Measurements from ENCODE around the gene SPEM3. TPM values are rescaled to one million over a fixed set of nuclear protein-coding genes. Genes with fewer than 3 reads are reported as not detected.

The SPEM3 gene
- total and polyA plus RNA-seq, 2 of the 4 experiments (the other 2 are of a cell fraction), result not detected

DNA sequence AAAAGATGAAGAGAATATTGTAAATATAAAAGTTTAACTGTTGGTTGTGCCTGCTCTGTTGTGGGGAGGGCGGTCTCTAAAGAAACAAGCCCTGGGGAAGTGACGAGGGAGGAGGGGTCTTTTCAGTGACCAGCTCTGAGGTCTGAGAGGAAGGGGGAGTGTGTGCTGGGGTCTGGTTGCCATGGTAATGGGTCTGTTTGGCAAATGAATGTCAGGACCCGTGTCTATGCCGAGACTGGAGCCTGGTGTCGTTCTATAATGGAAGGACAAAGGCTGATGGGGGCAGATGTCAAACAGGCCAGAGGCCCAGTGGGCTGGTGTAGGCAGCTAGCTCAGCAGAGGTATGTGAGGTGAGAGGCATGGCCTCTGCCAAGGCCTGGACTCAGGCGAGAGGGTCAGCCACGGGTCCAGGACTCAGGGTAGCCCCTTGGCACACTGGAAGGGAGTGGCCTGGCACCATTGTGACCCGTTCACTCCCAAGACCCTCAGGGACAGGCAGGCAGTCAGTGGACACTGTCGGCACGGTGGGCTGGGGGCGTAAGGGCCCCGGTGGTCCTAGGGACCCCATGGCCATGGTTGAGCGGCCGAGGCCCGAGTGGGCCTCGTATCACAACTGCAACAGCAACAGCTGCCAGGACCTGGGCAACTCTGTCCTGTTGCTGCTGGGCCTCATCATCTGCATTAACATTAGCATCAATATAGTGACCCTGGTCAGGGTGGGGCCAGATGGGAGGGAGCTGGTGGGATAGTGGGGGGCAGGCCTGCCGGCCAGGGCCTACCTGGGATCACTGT, 8.6 kb upstream of the SPEM3 start, which contains the start of gene SPEM1:
SPEM1 (plus strand) TSS at position 506 of the 792 bp plus-strand sequence; CDS start at position 567, 61 bp downstream.
- Histone ChIP-seq H3K4me3 (ENCODE audit: insufficient read depth, low read depth, low read length) (no peak within 1 kb of the TSS), H3K9me3 (ENCODE audit: control insufficient read depth, insufficient read depth, low read length) (no peaks in the 10 kb centered on the region), H2AK9ac (replicated peaks; ENCODE audit: low read depth, low read length, poor library complexity) (peak within 1 kb of the TSS; percentile 42), H2AFZ (replicated peaks; ENCODE audit: low read length, poor library complexity) (no peak within 1 kb of the TSS), H2AK5ac (ENCODE audit: low read depth, low read length) (no peak within 1 kb of the TSS), H3K79me1 (ENCODE audit: low read depth in 1 of 2, low read length in 2 of 2) (no peaks in the 10 kb centered on the region), H3K9me1 (ENCODE audit: insufficient read depth, low read length) (0 out of 2 replicates have a peak, but pooled peaks cover 6% of the 10 kb centered on the region), H3K14ac (replicated peaks; ENCODE audit: low read depth, low read length) (no peak within 1 kb of the TSS), H4K5ac (ENCODE audit: low read depth, low read length) (no peak within 1 kb of the TSS), H4K8ac (ENCODE audit: low read depth in 2 of 2, low read length in 2 of 2) (no peak within 1 kb of the TSS), H3K23ac (ENCODE audit: low read depth, low read length) (no peak within 1 kb of the TSS), H3K27ac (ENCODE audit: insufficient read depth, low read length) (no peak within 1 kb of the TSS), H3K56ac (ENCODE audit: extremely low read depth, insufficient read depth, low read length) (no peak within 1 kb of the TSS), H3K27me3 (ENCODE audit: control insufficient read depth, insufficient read depth, low read length) (no peaks in the 10 kb centered on the region), H2BK15ac (ENCODE audit: low read depth, low read length) (no peak within 1 kb of the TSS), H3K4me1 (ENCODE audit: control insufficient read depth, insufficient read depth, low read length) (no peaks in the 10 kb centered on the region), H3K9ac (ENCODE audit: low read depth, low read length) (no peak within 1 kb of the TSS), H3K36me3 (ENCODE audit: control insufficient read depth, insufficient read depth, low read length) (peaks cover 21% of the 10 kb centered on the region), H2BK20ac (ENCODE audit: low read depth, low read length) (no peak within 1 kb of the TSS), H4K20me1 (ENCODE audit: insufficient read depth, low read length) (peaks cover 7% of the 10 kb centered on the region; the same call in 1 of the 2 replicates), H4K91ac (ENCODE audit: insufficient read depth, low read depth, low read length) (no peak within 1 kb of the TSS), H3K4me2 (ENCODE audit: low read depth, low read length) (no peak within 1 kb of the TSS), H3K18ac (ENCODE audit: low read depth, low read length) (no peak within 1 kb of the TSS), H3K4ac (ENCODE audit: low read depth, low read length) (no peak within 1 kb of the TSS), H2BK120ac (ENCODE audit: low read depth, low read length) (no peak within 1 kb of the TSS), H2BK5ac (ENCODE audit: low read depth, low read length, poor library complexity, severe bottlenecking) (no peak within 1 kb of the TSS)
- in situ Hi-C loops (cut with MboI; ENCODE audit: low sequenced_read_pairs) (no loop called here), intact Hi-C loops (cut with micrococcal nuclease) (no loop called here), dilution Hi-C loops (cut with HindIII; ENCODE audit: low sequenced_read_pairs, unreplicated experiment) (no loop called here)
- ATAC-seq (ENCODE audit: low read depth), result no peak
- WGBS, 2 experiments (ENCODE audit: extremely low coverage in 2 of 2, insufficient read length in 1 of 2), result 33% methylated on average over 6 of the region's 17 CpGs; no CpG with 5 or more reads in 1 of the 2 experiments
- POLR2A ChIA-PET (ENCODE audit: unreplicated experiment), result interaction anchor here (1.0 kb wide), 1 partner anchor 14 kb away, joined by 3 read pairs; no protein-coding TSS in a partner anchor
- no peak for DNase-seq
- CTCF ChIA-PET, result interaction anchor here (0.5 kb wide), 1 partner anchor 111 kb away, joined by 7 read pairs; no protein-coding TSS in a partner anchor
- BruUV-seq (replicated peaks), result no TSS peak
- TF ChIP-seq CEBPB (IDR thresholded peaks at IDR 0.05; ENCODE audit: low read depth, low read length), result no peak
- TF ChIP-seq RFX5 (IDR thresholded peaks at IDR 0.05; ENCODE audit: low read depth, low read length), result no peak
- no peak for TF ChIP-seq NFE2L2 (IDR thresholded peaks at IDR 0.05; ENCODE audit: low read depth, low read length)
- no peak for TF ChIP-seq RAD21 (IDR thresholded peaks at IDR 0.05; ENCODE audit: low read length)
- no peak for TF ChIP-seq RCOR1 (IDR thresholded peaks at IDR 0.05; ENCODE audit: insufficient replicate concordance, low read length)
- TF ChIP-seq, protein P1, sequence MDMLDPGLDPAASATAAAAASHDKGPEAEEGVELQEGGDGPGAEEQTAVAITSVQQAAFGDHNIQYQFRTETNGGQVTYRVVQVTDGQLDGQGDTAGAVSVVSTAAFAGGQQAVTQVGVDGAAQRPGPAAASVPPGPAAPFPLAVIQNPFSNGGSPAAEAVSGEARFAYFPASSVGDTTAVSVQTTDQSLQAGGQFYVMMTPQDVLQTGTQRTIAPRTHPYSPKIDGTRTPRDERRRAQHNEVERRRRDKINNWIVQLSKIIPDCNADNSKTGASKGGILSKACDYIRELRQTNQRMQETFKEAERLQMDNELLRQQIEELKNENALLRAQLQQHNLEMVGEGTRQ (IDR thresholded peaks at IDR 0.05; ENCODE audit: low read depth, low read length), result no peak
- TF ChIP-seq FOS (IDR thresholded peaks at IDR 0.05; ENCODE audit: low read depth, low read length), result no peak
- TF ChIP-seq SMC3 (IDR thresholded peaks at IDR 0.05; ENCODE audit: low read depth, low read length), result no peak
- TF ChIP-seq, protein P2, sequence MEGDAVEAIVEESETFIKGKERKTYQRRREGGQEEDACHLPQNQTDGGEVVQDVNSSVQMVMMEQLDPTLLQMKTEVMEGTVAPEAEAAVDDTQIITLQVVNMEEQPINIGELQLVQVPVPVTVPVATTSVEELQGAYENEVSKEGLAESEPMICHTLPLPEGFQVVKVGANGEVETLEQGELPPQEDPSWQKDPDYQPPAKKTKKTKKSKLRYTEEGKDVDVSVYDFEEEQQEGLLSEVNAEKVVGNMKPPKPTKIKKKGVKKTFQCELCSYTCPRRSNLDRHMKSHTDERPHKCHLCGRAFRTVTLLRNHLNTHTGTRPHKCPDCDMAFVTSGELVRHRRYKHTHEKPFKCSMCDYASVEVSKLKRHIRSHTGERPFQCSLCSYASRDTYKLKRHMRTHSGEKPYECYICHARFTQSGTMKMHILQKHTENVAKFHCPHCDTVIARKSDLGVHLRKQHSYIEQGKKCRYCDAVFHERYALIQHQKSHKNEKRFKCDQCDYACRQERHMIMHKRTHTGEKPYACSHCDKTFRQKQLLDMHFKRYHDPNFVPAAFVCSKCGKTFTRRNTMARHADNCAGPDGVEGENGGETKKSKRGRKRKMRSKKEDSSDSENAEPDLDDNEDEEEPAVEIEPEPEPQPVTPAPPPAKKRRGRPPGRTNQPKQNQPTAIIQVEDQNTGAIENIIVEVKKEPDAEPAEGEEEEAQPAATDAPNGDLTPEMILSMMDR (conservative IDR thresholded peaks at IDR 0.05; ENCODE audit: low read depth, low read length), result no peak
- TF ChIP-seq MAZ (IDR thresholded peaks at IDR 0.05; ENCODE audit: borderline replicate concordance, low read depth, low read length), result no peak
- no peak for TF ChIP-seq MXI1 (IDR thresholded peaks at IDR 0.05; ENCODE audit: borderline replicate concordance, low read depth, low read length)
- TF ChIP-seq POLR2A (IDR thresholded peaks at IDR 0.05; ENCODE audit: low read depth, low read length), result no peak
- no peak for TF ChIP-seq BHLHE40 (IDR thresholded peaks at IDR 0.05; ENCODE audit: low read depth, low read length)
- TF ChIP-seq CHD1 (IDR thresholded peaks at IDR 0.05; ENCODE audit: low read depth, low read length), result no peak
- TF ChIP-seq MAFK (IDR thresholded peaks at IDR 0.05; ENCODE audit: low read depth, low read length), result no peak
